CD14-positive monocyte (primary cell): ENCODE results near the gene TMEM212. TPM values are rescaled to one million over a fixed set of nuclear protein-coding genes. Genes with fewer than 3 reads are reported as not detected.
A peak's percentile ranks its signal among the peaks of the same experiment; 100 is the strongest.

Experiments used
- DNase-seq, 3 donors: peaks; one replicate each; pipeline ENCODE4 v3.0.0-alpha.2; 2011 to 2022
- H2AFZ ChIP-seq: 2 replicates; pipeline ENCODE4 v1.6.0; 2012; ENCODE audit warnings: mild to moderate bottlenecking, low read depth, low read length, inconsistent platforms; ENCODE audit not compliant: insufficient read depth, poor library complexity, severe bottlenecking
- H3K27ac ChIP-seq, 2 donors: 1 replicate in 1 of 2; 2 replicates in 1 of 2; pipeline ENCODE4 v1.5.1; 2012 to 2013; ENCODE audit warnings: low read length in 2 of 2, control low read depth in 1 of 2, inconsistent platforms in 1 of 2, low read depth in 1 of 2, mild to moderate bottlenecking in 1 of 2
- H3K27me3 ChIP-seq, 2 donors: one replicate each; pipeline versions ENCODE4 v1.6.0 to v1.6.1; 2011 to 2013; ENCODE audit warnings: low read length in 2 of 2; ENCODE audit not compliant: control insufficient read depth in 2 of 2, insufficient read depth in 2 of 2
- H3K36me3 ChIP-seq, 2 donors: replicated peaks in 1 of 2; 1 replicate in 1 of 2; 2 replicates in 1 of 2; pipeline versions ENCODE4 v1.5.1 to v1.6.1; 2012 to 2013; ENCODE audit warnings: low read length in 2 of 2, control low read depth in 1 of 2, inconsistent platforms in 1 of 2, mild to moderate bottlenecking in 1 of 2; ENCODE audit not compliant: insufficient read depth in 2 of 2, control insufficient read depth in 1 of 2
- H3K4me1 ChIP-seq, 2 donors: 1 replicate in 1 of 2; 2 replicates in 1 of 2; pipeline versions ENCODE4 v1.5.1 to v1.6.1; 2012 to 2013; ENCODE audit warnings: low read length in 2 of 2, control low read depth in 1 of 2, inconsistent platforms in 1 of 2, mild to moderate bottlenecking in 1 of 2, moderate library complexity in 1 of 2; ENCODE audit not compliant: insufficient read depth in 2 of 2, control insufficient read depth in 1 of 2
- H3K4me2 ChIP-seq: replicated peaks from 2 replicates; pipeline ENCODE3; 2012; ENCODE audit warnings: low read length, moderate library complexity, mild to moderate bottlenecking; ENCODE audit not compliant: poor library complexity, severe bottlenecking; ENCODE audit errors: extremely low read depth
- H3K4me3 ChIP-seq, 3 experiments: fragments of 200-600 bp in 1 of 3; sonication (generic) in 1 of 3; replicated peaks in 1 of 3; 1 replicate in 2 of 3; 2 replicates in 1 of 3; pipeline ENCODE4 v1.5.1; 2011 to 2013; ENCODE audit warnings: low read length in 3 of 3, mild to moderate bottlenecking in 3 of 3, control low read depth in 2 of 3, low read depth in 2 of 3, inconsistent platforms in 1 of 3, moderate library complexity in 1 of 3
- H3K79me2 ChIP-seq: 2 replicates; pipeline ENCODE4 v1.6.0; 2012; ENCODE audit warnings: mild to moderate bottlenecking, control low read depth, inconsistent platforms, low read length, moderate library complexity; ENCODE audit not compliant: insufficient read depth
- H3K9ac ChIP-seq: 2 replicates; pipeline ENCODE4 v1.6.0; 2017; ENCODE audit warnings: low read length, mild to moderate bottlenecking; ENCODE audit not compliant: insufficient read depth, poor library complexity, severe bottlenecking
- H3K9me3 ChIP-seq, 2 donors: replicated peaks in 1 of 2; 1 replicate in 1 of 2; 2 replicates in 1 of 2; pipeline versions ENCODE4 v1.5.1 to v1.6.1; 2012 to 2013; ENCODE audit warnings: low read length in 2 of 2, control low read depth in 1 of 2; ENCODE audit not compliant: control insufficient read depth in 1 of 2, insufficient read depth in 1 of 2
- H4K20me1 ChIP-seq: 2 replicates; pipeline ENCODE4 v1.6.0; 2012; ENCODE audit warnings: mild to moderate bottlenecking, low read length, control low read depth, moderate library complexity; ENCODE audit not compliant: insufficient read depth
- H3K27ac Mint-ChIP-seq, 7 donors: one replicate each; pipeline ENCODE4 v1.8.0; 2020; ENCODE audit warnings: mild to moderate bottlenecking in 7 of 7, mixed read lengths in 7 of 7, moderate library complexity in 6 of 7, inconsistent platforms in 2 of 7
- H3K27me3 Mint-ChIP-seq, 3 donors: one replicate each; pipeline ENCODE4 v1.8.0; 2021 to 2022; ENCODE audit warnings: low read depth in 3 of 3, mild to moderate bottlenecking in 3 of 3, mixed read lengths in 3 of 3, moderate library complexity in 3 of 3, inconsistent platforms in 1 of 3
- H3K36me3 Mint-ChIP-seq, 2 donors: one replicate each; pipeline ENCODE4 v1.8.0; 2020; ENCODE audit warnings: mixed read lengths in 2 of 2, inconsistent platforms in 1 of 2, mild to moderate bottlenecking in 1 of 2
- H3K4me1 Mint-ChIP-seq: one replicate; pipeline ENCODE4 v1.8.0; 2020; ENCODE audit warnings: mild to moderate bottlenecking, mixed read lengths
- H3K4me3 Mint-ChIP-seq, 2 donors: one replicate each; pipeline ENCODE4 v1.8.0; 2020; ENCODE audit warnings: mild to moderate bottlenecking in 2 of 2, mixed read lengths in 2 of 2, moderate library complexity in 1 of 2
- H3K9me3 Mint-ChIP-seq, 7 donors: one replicate each; pipeline ENCODE4 v1.8.0; 2020 to 2022; ENCODE audit warnings: mixed read lengths in 7 of 7, mild to moderate bottlenecking in 6 of 7, moderate library complexity in 6 of 7, inconsistent platforms in 2 of 7
- CTCF ChIP-seq: fragments of 200-600 bp; IDR thresholded peaks from one replicate; pipeline ENCODE4 v1.8.0; 2022; ENCODE audit warnings: antibody characterized with exemption, mild to moderate bottlenecking
- WGBS: methylation state at CpG from one replicate; pipeline ENCODE4 v1.1.5; 2013; ENCODE audit warnings: missing lambda C conversion rate; ENCODE audit not compliant: insufficient coverage; 5-methylcytosine and 5-hydroxymethylcytosine counted together
- intact Hi-C, 2 donors: fragments of 100-400 bp; cut with micrococcal nuclease; formaldehyde crosslinking; loops; one replicate each; pipeline versions ENCODE4 v1.15.0 to v1.15.1; 2023
- polyA plus RNA-seq, 3 donors: library from polyadenylated mRNA; depleted of rRNA in 1 of 3; unstranded in 2 of 3; stranded (reverse) in 1 of 3; fragments of 300-500 nt in 2 of 3; fragments of >200 nt in 1 of 3; fragmentation: Illumina TruSeq in 2 of 3; gene quantifications; 1 replicate in 2 of 3; 2 replicates in 1 of 3; pipeline ENCODE4 v1.2.3, GENCODE V29; 2012 to 2021

Gene TMEM212
- polyA plus RNA-seq, 3 donors = not detected

- peaks cover 1 to 4% (median 2%) of the 10 kb centered on the region in 3 donors for H3K27me3 Mint-ChIP-seq
- Histone ChIP-seq H3K27ac (no peak overlapping the region), H3K9ac (no peak overlapping the region), H3K9me3 (peaks cover 4 to 10% of the 10 kb centered on the region in 2 donors), H3K36me3 (no peaks in the 10 kb centered on the region), H2AFZ (no peak overlapping the region), H3K27me3 (no peaks in the 10 kb centered on the region), H3K4me1 (peaks cover 16 to 17% of the 10 kb centered on the region in 2 donors), H3K4me2 (no peak overlapping the region), H3K79me2 (no peaks in the 10 kb centered on the region), H4K20me1 (no peaks in the 10 kb centered on the region), H3K4me3 (no peak overlapping the region)
- intact Hi-C loops = no loop called here
- WGBS = 100% methylated on average over 1 of the region's 6 CpGs
- TF ChIP-seq CTCF = no peak
- DNase-seq = no peak
- no peak overlapping the region for H3K4me3 Mint-ChIP-seq
- peak overlapping the region in 1 of 7 donors; percentile 22 for H3K27ac Mint-ChIP-seq
- peaks cover 2 to 23% (median 19%) of the 10 kb centered on the region in 7 donors for H3K9me3 Mint-ChIP-seq
- peaks cover 35% of the 10 kb centered on the region for H3K4me1 Mint-ChIP-seq
- H3K36me3 Mint-ChIP-seq = peaks cover 0 to 4% of the 10 kb centered on the region in 2 donors
Observed at GRCh38 chr3:171850320-171850959, 7.3 kb downstream of the TMEM212 start.

- Histone ChIP-seq H3K27me3 (no peaks in the 10 kb centered on the region), H4K20me1 (no peaks in the 10 kb centered on the region), H3K27ac (no peak overlapping the region), H3K4me2 (no peak overlapping the region), H3K79me2 (no peaks in the 10 kb centered on the region), H3K9ac (no peak overlapping the region), H3K4me1 (peaks cover 16 to 17% of the 10 kb centered on the region in 2 donors), H3K4me3 (no peak overlapping the region), H3K36me3 (no peaks in the 10 kb centered on the region), H2AFZ (no peak overlapping the region), H3K9me3 (peaks cover 4 to 13% of the 10 kb centered on the region in 2 donors)
- no peak for TF ChIP-seq CTCF
- Mint-ChIP-seq H3K4me1 (peaks cover 35% of the 10 kb centered on the region), H3K27ac (peak overlapping the region in 1 of 7 donors; percentile 5), H3K36me3 (peaks cover 0 to 4% of the 10 kb centered on the region in 2 donors), H3K9me3 (peaks cover 0 to 23% (median 20%) of the 10 kb centered on the region in 7 donors), H3K4me3 (no peak overlapping the region), H3K27me3 (peaks cover under 1 to 2% (median 1%) of the 10 kb centered on the region in 3 donors)
- 67% methylated on average over 3 of the region's 6 CpGs for WGBS
- no peak for DNase-seq
- intact Hi-C loops = no loop called here
Observed at GRCh38 chr3:171850960-171851659, 8.0 kb downstream of the TMEM212 start.
